DOHH2 (cell line): Measurements from ENCODE around the gene SCN5A.

ENCODE experiments used
- EZH2phosphoT487 ChIP-seq: fragments of 200-600 bp; sonication (generic); IDR thresholded peaks from 2 replicates; pipeline ENCODE4 v1.6.1; 2017; ENCODE audit warnings: borderline replicate concordance, mild to moderate bottlenecking, antibody characterized with exemption, low read length, moderate library complexity, mixed read lengths
- TF ChIP-seq, protein P1 (sequence below): fragments of 200-600 bp; sonication (generic); IDR thresholded peaks from one replicate; pipeline ENCODE4 v1.5.1; 2014; ENCODE audit warnings: antibody characterized with exemption, mild to moderate bottlenecking, low read depth, low read length; ENCODE audit not compliant: poor library complexity, severe bottlenecking

DNA sequence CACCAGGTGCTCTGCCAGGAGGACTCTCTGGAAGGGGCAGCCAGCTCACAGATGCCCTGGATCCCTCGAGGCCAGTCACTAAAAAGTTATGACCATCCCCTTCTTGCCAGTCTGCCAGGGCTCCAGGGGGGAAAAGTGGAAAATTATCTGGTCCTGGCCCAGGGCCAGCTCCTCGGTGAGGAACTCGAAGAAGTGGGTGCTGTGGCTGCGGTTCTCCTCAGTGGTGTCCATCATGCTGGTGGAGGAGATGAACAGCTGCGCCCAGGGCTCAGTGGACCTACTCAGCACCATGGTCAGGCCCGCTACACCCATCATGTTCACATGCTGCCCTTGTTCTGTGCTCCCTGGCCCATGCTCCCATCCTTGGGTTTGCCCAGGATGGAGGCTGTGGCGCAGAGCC lies 134.1 kb downstream of the SCN5A start:
- TF ChIP-seq, protein P1, sequence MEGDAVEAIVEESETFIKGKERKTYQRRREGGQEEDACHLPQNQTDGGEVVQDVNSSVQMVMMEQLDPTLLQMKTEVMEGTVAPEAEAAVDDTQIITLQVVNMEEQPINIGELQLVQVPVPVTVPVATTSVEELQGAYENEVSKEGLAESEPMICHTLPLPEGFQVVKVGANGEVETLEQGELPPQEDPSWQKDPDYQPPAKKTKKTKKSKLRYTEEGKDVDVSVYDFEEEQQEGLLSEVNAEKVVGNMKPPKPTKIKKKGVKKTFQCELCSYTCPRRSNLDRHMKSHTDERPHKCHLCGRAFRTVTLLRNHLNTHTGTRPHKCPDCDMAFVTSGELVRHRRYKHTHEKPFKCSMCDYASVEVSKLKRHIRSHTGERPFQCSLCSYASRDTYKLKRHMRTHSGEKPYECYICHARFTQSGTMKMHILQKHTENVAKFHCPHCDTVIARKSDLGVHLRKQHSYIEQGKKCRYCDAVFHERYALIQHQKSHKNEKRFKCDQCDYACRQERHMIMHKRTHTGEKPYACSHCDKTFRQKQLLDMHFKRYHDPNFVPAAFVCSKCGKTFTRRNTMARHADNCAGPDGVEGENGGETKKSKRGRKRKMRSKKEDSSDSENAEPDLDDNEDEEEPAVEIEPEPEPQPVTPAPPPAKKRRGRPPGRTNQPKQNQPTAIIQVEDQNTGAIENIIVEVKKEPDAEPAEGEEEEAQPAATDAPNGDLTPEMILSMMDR, result no peak
- no peak for TF ChIP-seq EZH2phosphoT487
